Kidney (tissue), 14 donors: ENCODE results near the gene TMEM184C. TPM values are rescaled to one million over a fixed set of nuclear protein-coding genes. Genes with fewer than 3 reads are reported as not detected.

Experiments
- DNase-seq, 5 donors: peaks; one replicate each; pipeline ENCODE4 v3.0.0-alpha.2; 2013 to 2020
- FAIRE-seq: peaks from 2 replicates; lab custom pipeline; 2012; peaks lifted over from hg19 to GRCh38; lab: Jason Lieb, UNC
- H3K27ac ChIP-seq, 2 donors: one replicate each; pipeline ENCODE4 v1.7.0; 2013; ENCODE audit warnings: low read depth in 2 of 2, low read length in 2 of 2, inconsistent platforms in 1 of 2
- H3K27me3 ChIP-seq: one replicate; pipeline ENCODE4 v1.7.1; 2013; ENCODE audit warnings: low read length, inconsistent platforms; ENCODE audit not compliant: control insufficient read depth, insufficient read depth
- H3K36me3 ChIP-seq, 3 donors: one replicate each; pipeline versions ENCODE4 v1.7.0 to v1.7.1; 2013; ENCODE audit warnings: low read length in 3 of 3, control low read depth in 1 of 3, inconsistent platforms in 1 of 3; ENCODE audit not compliant: insufficient read depth in 3 of 3, control insufficient read depth in 2 of 3
- H3K4me1 ChIP-seq, 3 donors: one replicate each; pipeline versions ENCODE4 v1.7.0 to v1.7.1; 2013; ENCODE audit warnings: low read length in 3 of 3, inconsistent platforms in 1 of 3, low read depth in 1 of 3; ENCODE audit not compliant: control insufficient read depth in 2 of 3, insufficient read depth in 2 of 3
- H3K4me3 ChIP-seq, 3 donors: one replicate each; pipeline versions ENCODE4 v1.7.0 to v1.8.1; 2013; ENCODE audit warnings: low read length in 3 of 3, control low read depth in 1 of 3, inconsistent platforms in 1 of 3
- H3K9ac ChIP-seq, 3 donors: one replicate each; pipeline versions ENCODE4 v1.7.0 to v1.7.1; 2013; ENCODE audit warnings: low read length in 3 of 3, control low read depth in 1 of 3, inconsistent platforms in 1 of 3
- H3K9me3 ChIP-seq, 3 donors: one replicate each; pipeline versions ENCODE4 v1.7.0 to v1.7.1; 2013; ENCODE audit warnings: low read length in 3 of 3, control low read depth in 1 of 3, inconsistent platforms in 1 of 3; ENCODE audit not compliant: control insufficient read depth in 2 of 3, insufficient read depth in 1 of 3
- CTCF ChIP-seq: IDR thresholded peaks from 3 replicates; pipeline ENCODE4 v1.5.1; 2012; ENCODE audit warnings: mild to moderate bottlenecking, moderate library complexity, borderline replicate concordance; ENCODE audit not compliant: insufficient read depth; ENCODE audit errors: extremely low read depth
- intact Hi-C: fragments of 100-400 bp; cut with DNase I; formaldehyde crosslinking; loops from one replicate; pipeline ENCODE4 v1.11.1; 2022
- polyA plus RNA-seq: library from polyadenylated mRNA; stranded (reverse); fragments of 350-450 nt; fragmentation: Illumina TruSeq; extraction: RNeasy Lipid Tissue Mini Kit (QIAGEN cat#74804); gene quantifications from one replicate; pipeline ENCODE4 v1.2.3, GENCODE V29; 2014; ENCODE audit warnings: low read depth, low replicate concordance; ENCODE audit not compliant: insufficient read depth
- total RNA-seq: library from RNA; stranded (reverse); fragmentation: NEBNext Ultra II Directional; extraction: Animal tissue kit (Norgen Biotek cat#: 25700); gene quantifications from one replicate; pipeline ENCODE4 v1.2.1, GENCODE V29; 2021
- donor health status: control.
- donor health status: control.
- donor health status: control.
- donor health status: control.
- donor health status: control.
- donor health status: DM: yes; HTN: yes; CAD: no.
- donor health status: Normal renal cell carcinoma (clear cell type).

TMEM184C gene
- total and polyA plus RNA-seq, 2 donors from 2014 or later, result 16.2 to 33.7 TPM

- Histone ChIP-seq H3K4me1 (peaks cover 0 to under 1% (median 0%) of the 10 kb centered on the region in 3 donors), H3K27ac (no peak overlapping the region), H3K9ac (no peak overlapping the region), H3K36me3 (no peaks in the 10 kb centered on the region), H3K4me3 (no peak overlapping the region), H3K27me3 (no peaks in the 10 kb centered on the region), H3K9me3 (no peaks in the 10 kb centered on the region)
- no peak for TF ChIP-seq CTCF
- no peak for DNase-seq
- intact Hi-C loops, result no loop called here
- FAIRE-seq, result no peak
These were observed 100.7 kb downstream of the TMEM184C start for GRCh38 chr4:147717878-147718277.

Other genes starting within 250 kb of the TMEM184C start
- gene EDNRA, start 136.3 kb upstream of the TMEM184C start, total RNA-seq, result 8.1 TPM
- gene EDNRA, start 136.3 kb upstream of the TMEM184C start, polyA plus RNA-seq, result 3.2 TPM
- 11.7 TPM for gene PRMT9, start 66.8 kb downstream of the TMEM184C start, total RNA-seq
- 7.6 TPM for gene PRMT9, start 66.8 kb downstream of the TMEM184C start, polyA plus RNA-seq
- gene ARHGAP10, start 114.7 kb downstream of the TMEM184C start, total RNA-seq, result 20.3 TPM
- 13.4 TPM for gene ARHGAP10, start 114.7 kb downstream of the TMEM184C start, polyA plus RNA-seq